ENCODE results near the gene ZKSCAN2. TPM values are rescaled to one million over a fixed set of nuclear protein-coding genes. Genes with fewer than 3 reads are reported as not detected.

ZKSCAN2 gene
- polyA plus RNA-seq, 1 donor from 2014 or later = 14.0 TPM

- Histone ChIP-seq H3K27ac (ENCODE audit: low read length) (no peak overlapping the region), H3K79me2 (replicated peaks; ENCODE audit: insufficient read depth, low read length) (no peaks in the 10 kb centered on the region), H3K36me3 (ENCODE audit: insufficient read depth, low read length) (no peaks in the 10 kb centered on the region), H3K4me3 (ENCODE audit: low read length) (no peak overlapping the region), H3K9me3 (ENCODE audit: low read length) (no peaks in the 10 kb centered on the region), H3F3A (ENCODE audit: insufficient read depth, low read length, poor library complexity, severe bottlenecking) (no peaks in the 10 kb centered on the region), H3K9ac (ENCODE audit: low read length) (no peak overlapping the region), H3K27me3 (ENCODE audit: insufficient read depth, low read depth, low read length) (no peaks in the 10 kb centered on the region), H3K9me2 (ENCODE audit: insufficient read depth, low read length) (no peaks in the 10 kb centered on the region), H2AFZ (ENCODE audit: low read depth, low read length) (no peak overlapping the region), H4K20me1 (ENCODE audit: insufficient read depth) (no peaks in the 10 kb centered on the region), H3K4me2 (ENCODE audit: low read length) (no peak overlapping the region)
- TF ChIP-seq EZH2 (IDR thresholded peaks at IDR 0.05; ENCODE audit: borderline replicate concordance, insufficient read depth, low read length, poor library complexity, severe bottlenecking) (no peak), TAF1 (IDR thresholded peaks at IDR 0.05; ENCODE audit: low read depth) (no peak), CTCF (IDR thresholded peaks at IDR 0.05; ENCODE audit: poor library complexity, severe bottlenecking) (no peak), RAD21 (conservative IDR thresholded peaks at IDR 0.05) (no peak), SMC3 (conservative IDR thresholded peaks at IDR 0.05; ENCODE audit: poor library complexity) (no peak), MXI1 (conservative IDR thresholded peaks at IDR 0.05; ENCODE audit: poor library complexity, severe bottlenecking) (no peak), EP300 (conservative IDR thresholded peaks at IDR 0.05; ENCODE audit: poor library complexity, severe bottlenecking) (no peak), REST (IDR thresholded peaks at IDR 0.05; ENCODE audit: borderline replicate concordance) (no peak), POLR2AphosphoS5 (IDR thresholded peaks at IDR 0.05) (no peak)
Observed at GRCh38 chr16:25219070-25219737, 38.4 kb downstream of the ZKSCAN2 start.

GRCh38 chr16:25217921-25218320, 39.7 kb downstream of the ZKSCAN2 start:
- Histone ChIP-seq H3K27ac (ENCODE audit: low read length) (no peak overlapping the region), H3K79me2 (replicated peaks; ENCODE audit: insufficient read depth, low read length) (no peaks in the 10 kb centered on the region), H2AFZ (ENCODE audit: low read depth, low read length) (no peak overlapping the region), H3K4me3 (ENCODE audit: low read length) (no peak overlapping the region), H3K9ac (ENCODE audit: low read length) (no peak overlapping the region), H3K36me3 (ENCODE audit: insufficient read depth, low read length) (no peaks in the 10 kb centered on the region), H4K20me1 (ENCODE audit: insufficient read depth) (no peaks in the 10 kb centered on the region), H3K27me3 (ENCODE audit: insufficient read depth, low read depth, low read length) (no peaks in the 10 kb centered on the region), H3F3A (ENCODE audit: insufficient read depth, low read length, poor library complexity, severe bottlenecking) (no peaks in the 10 kb centered on the region), H3K9me2 (ENCODE audit: insufficient read depth, low read length) (no peaks in the 10 kb centered on the region), H3K4me2 (ENCODE audit: low read length) (no peak overlapping the region), H3K9me3 (ENCODE audit: low read length) (no peaks in the 10 kb centered on the region)
- TF ChIP-seq MXI1 (conservative IDR thresholded peaks at IDR 0.05; ENCODE audit: poor library complexity, severe bottlenecking) = no peak
- TF ChIP-seq REST (IDR thresholded peaks at IDR 0.05; ENCODE audit: borderline replicate concordance) = no peak
- TF ChIP-seq TAF1 (IDR thresholded peaks at IDR 0.05; ENCODE audit: low read depth) = no peak
- no peak for TF ChIP-seq EZH2 (IDR thresholded peaks at IDR 0.05; ENCODE audit: borderline replicate concordance, insufficient read depth, low read length, poor library complexity, severe bottlenecking)
- no peak for TF ChIP-seq POLR2AphosphoS5 (IDR thresholded peaks at IDR 0.05)
- no peak for TF ChIP-seq SMC3 (conservative IDR thresholded peaks at IDR 0.05; ENCODE audit: poor library complexity)
- no peak for TF ChIP-seq EP300 (conservative IDR thresholded peaks at IDR 0.05; ENCODE audit: poor library complexity, severe bottlenecking)
- no peak for TF ChIP-seq RAD21 (conservative IDR thresholded peaks at IDR 0.05)
- no peak for TF ChIP-seq CTCF (IDR thresholded peaks at IDR 0.05; ENCODE audit: poor library complexity, severe bottlenecking)
